ENCODE results near the gene NT5DC1. TPM values are rescaled to one million over a fixed set of nuclear protein-coding genes. Genes with fewer than 3 reads are reported as not detected.

The NT5DC1 gene
- total RNA-seq, 1 donor from 2014 or later: 29.7 TPM

DNA sequence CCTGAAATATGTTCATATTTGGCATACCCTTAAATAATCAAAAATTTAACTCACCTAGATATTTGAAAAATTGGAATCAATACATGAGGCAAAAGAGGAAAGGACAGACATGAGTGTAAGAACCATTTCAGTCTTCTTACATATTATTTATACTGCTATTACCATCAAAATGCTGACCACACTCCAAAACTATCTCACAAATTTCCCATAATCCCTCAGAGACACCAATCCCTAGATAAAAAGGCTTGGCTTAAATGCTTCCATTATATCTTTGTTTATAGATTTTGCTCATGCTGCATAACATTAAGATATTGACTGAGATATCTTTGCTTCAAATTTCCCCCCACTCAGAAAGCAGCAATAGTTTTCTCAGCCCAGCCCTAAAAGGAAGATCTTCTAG lies 11.7 kb upstream of the NT5DC1 start:
- Histone ChIP-seq H3K4me1 (ENCODE audit: insufficient read depth, low read length) (no peaks in the 10 kb centered on the region), H2AFZ (ENCODE audit: low read depth, low read length) (no peak overlapping the region), H4K20me1 (ENCODE audit: insufficient read depth, low read length) (no peaks in the 10 kb centered on the region), H3K9ac (ENCODE audit: low read length) (no peak overlapping the region), H3K36me3 (ENCODE audit: insufficient read depth, low read length) (no peaks in the 10 kb centered on the region), H3K79me2 (ENCODE audit: insufficient read depth, low read length) (no peaks in the 10 kb centered on the region), H3K4me2 (ENCODE audit: low read length) (no peak overlapping the region), H3K27me3 (ENCODE audit: insufficient read depth, low read length) (no peaks in the 10 kb centered on the region), H3K9me3 (ENCODE audit: insufficient read depth, low read depth, low read length) (no peaks in the 10 kb centered on the region), H3K4me3 (ENCODE audit: insufficient read depth, low read depth, low read length) (no peak overlapping the region), H3K27ac (ENCODE audit: low read depth, low read length) (no peak overlapping the region)
- H3K27me3 Mint-ChIP-seq (ENCODE audit: low read depth, unreplicated experiment): no peaks in the 10 kb centered on the region
- FAIRE-seq (no peak), DNase-seq (ENCODE audit: low read depth) (peak; percentile 57)
- peak overlapping the region; percentile 10 for H3K27ac Mint-ChIP-seq (ENCODE audit: unreplicated experiment)
- no peaks in the 10 kb centered on the region for H3K36me3 Mint-ChIP-seq (ENCODE audit: low read depth, unreplicated experiment)
- no peaks in the 10 kb centered on the region for H3K9me3 Mint-ChIP-seq (ENCODE audit: unreplicated experiment)
- H3K4me1 Mint-ChIP-seq (ENCODE audit: low read depth, unreplicated experiment): peaks cover 12% of the 10 kb centered on the region
- TF ChIP-seq CTCF (IDR thresholded peaks at IDR 0.05; ENCODE audit: insufficient read depth, low read depth, low read length) (no peak), EZH2 (IDR thresholded peaks at IDR 0.05; ENCODE audit: insufficient read depth, low read length) (no peak)
- no peak overlapping the region for H3K4me3 Mint-ChIP-seq (ENCODE audit: unreplicated experiment)

DNA sequence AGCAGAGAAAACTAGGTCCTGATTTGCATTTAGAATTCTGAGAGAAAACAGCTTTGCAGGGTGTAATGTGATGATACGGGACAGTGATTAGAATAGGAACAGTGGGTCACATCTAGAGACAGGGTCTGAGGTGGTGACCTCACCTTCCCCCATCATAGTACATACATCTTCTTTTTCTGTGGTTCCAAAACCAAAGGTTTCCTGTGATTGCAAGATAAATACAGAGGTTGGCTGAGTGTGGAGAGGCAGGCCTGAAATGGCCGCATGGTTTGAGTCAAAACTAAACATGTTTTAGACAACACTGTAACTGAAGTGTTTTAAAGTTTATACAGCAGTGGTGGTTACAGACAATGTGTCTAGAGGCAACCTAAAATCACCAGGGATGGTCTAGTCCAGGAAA lies 10.4 kb upstream of the NT5DC1 start:
- Histone ChIP-seq H3K9me3 (ENCODE audit: insufficient read depth, low read depth, low read length) (no peaks in the 10 kb centered on the region), H2AFZ (ENCODE audit: low read depth, low read length) (no peak overlapping the region), H3K79me2 (ENCODE audit: insufficient read depth, low read length) (no peaks in the 10 kb centered on the region), H3K36me3 (ENCODE audit: insufficient read depth, low read length) (no peaks in the 10 kb centered on the region), H3K9ac (ENCODE audit: low read length) (no peak overlapping the region), H3K27me3 (ENCODE audit: insufficient read depth, low read length) (no peaks in the 10 kb centered on the region), H3K27ac (ENCODE audit: low read depth, low read length) (no peak overlapping the region), H3K4me1 (ENCODE audit: insufficient read depth, low read length) (no peaks in the 10 kb centered on the region), H3K4me3 (ENCODE audit: insufficient read depth, low read depth, low read length) (no peak overlapping the region), H3K4me2 (ENCODE audit: low read length) (no peak overlapping the region), H4K20me1 (ENCODE audit: insufficient read depth, low read length) (no peaks in the 10 kb centered on the region)
- H3K27me3 Mint-ChIP-seq (ENCODE audit: low read depth, unreplicated experiment): no peaks in the 10 kb centered on the region
- FAIRE-seq (no peak), DNase-seq (ENCODE audit: low read depth) (no peak)
- no peak overlapping the region for H3K4me3 Mint-ChIP-seq (ENCODE audit: unreplicated experiment)
- H3K27ac Mint-ChIP-seq (ENCODE audit: unreplicated experiment): no peak overlapping the region
- H3K9me3 Mint-ChIP-seq (ENCODE audit: unreplicated experiment): no peaks in the 10 kb centered on the region
- H3K36me3 Mint-ChIP-seq (ENCODE audit: low read depth, unreplicated experiment): no peaks in the 10 kb centered on the region
- peaks cover 10% of the 10 kb centered on the region for H3K4me1 Mint-ChIP-seq (ENCODE audit: low read depth, unreplicated experiment)
- TF ChIP-seq CTCF (IDR thresholded peaks at IDR 0.05; ENCODE audit: insufficient read depth, low read depth, low read length) (no peak), EZH2 (IDR thresholded peaks at IDR 0.05; ENCODE audit: insufficient read depth, low read length) (no peak)

GRCh38 chr6:116094041-116094440 lies 6.6 kb upstream of the NT5DC1 start:
- no peak for FAIRE-seq

More at GRCh38 chr6:116094041-116094440, 6.6 kb upstream of the NT5DC1 start:
- Histone ChIP-seq H3K4me2 (ENCODE audit: low read length) (no peak overlapping the region), H3K4me3 (ENCODE audit: insufficient read depth, low read depth, low read length) (no peak overlapping the region), H2AFZ (ENCODE audit: low read depth, low read length) (no peak overlapping the region), H3K27ac (ENCODE audit: low read depth, low read length) (no peak overlapping the region), H4K20me1 (ENCODE audit: insufficient read depth, low read length) (no peaks in the 10 kb centered on the region), H3K36me3 (ENCODE audit: insufficient read depth, low read length) (no peaks in the 10 kb centered on the region), H3K9me3 (ENCODE audit: insufficient read depth, low read depth, low read length) (peaks cover 12% of the 10 kb centered on the region), H3K79me2 (ENCODE audit: insufficient read depth, low read length) (no peaks in the 10 kb centered on the region), H3K4me1 (ENCODE audit: insufficient read depth, low read length) (no peaks in the 10 kb centered on the region), H3K9ac (ENCODE audit: low read length) (no peak overlapping the region), H3K27me3 (ENCODE audit: insufficient read depth, low read length) (no peaks in the 10 kb centered on the region)
- no peak for TF ChIP-seq EZH2 (IDR thresholded peaks at IDR 0.05; ENCODE audit: insufficient read depth, low read length)
- TF ChIP-seq CTCF (IDR thresholded peaks at IDR 0.05; ENCODE audit: insufficient read depth, low read depth, low read length): no peak
- H3K27ac Mint-ChIP-seq (ENCODE audit: unreplicated experiment): no peak overlapping the region
- H3K27me3 Mint-ChIP-seq (ENCODE audit: low read depth, unreplicated experiment): no peaks in the 10 kb centered on the region
- peaks cover 1% of the 10 kb centered on the region for H3K4me1 Mint-ChIP-seq (ENCODE audit: low read depth, unreplicated experiment)
- H3K4me3 Mint-ChIP-seq (ENCODE audit: unreplicated experiment): no peak overlapping the region
- H3K36me3 Mint-ChIP-seq (ENCODE audit: low read depth, unreplicated experiment): peaks cover 6% of the 10 kb centered on the region
- peaks cover 9% of the 10 kb centered on the region for H3K9me3 Mint-ChIP-seq (ENCODE audit: unreplicated experiment)
- no peak for DNase-seq (ENCODE audit: low read depth)

Measured in astrocyte (in vitro differentiated cells and primary cell).